ENCODE results near the gene INSRR.

- TF ChIP-seq REST (IDR thresholded peaks at IDR 0.05; ENCODE audit: insufficient read depth in 1 of 2, low read depth in 2 of 2, low read length in 2 of 2) (no peak), POLR2AphosphoS5 (IDR thresholded peaks at IDR 0.05; ENCODE audit: low read depth, low read length) (no peak), SIN3A (IDR thresholded peaks at IDR 0.05; ENCODE audit: borderline replicate concordance, insufficient read depth, low read length) (no peak), FOXP2 (optimal IDR thresholded peaks at IDR 0.05; ENCODE audit: borderline replicate concordance, extremely low read depth, extremely low read length, insufficient read depth) (no peak), TAF1 (IDR thresholded peaks at IDR 0.05; ENCODE audit: borderline replicate concordance, insufficient read depth, low read length) (no peak)
Observed at GRCh38 chr1:156887317-156887716, 28.4 kb upstream of the INSRR start.

Data from PFSK-1 (cell line).